GM19238 (cell line): Measurements from ENCODE around the gene ZNF823.
"Not testable (repeated sequence)": the region's sequence is repeated elsewhere in the genome, so short reads cannot be mapped to it uniquely, and the experiment has no call there.

ENCODE experiments used
- DNase-seq: peaks from one replicate; pipeline ENCODE4 v3.0.0; 2011; ENCODE audit warnings: low spot score; ENCODE audit not compliant: insufficient read length

The ZNF823 gene

GRCh38 chr19:11738746-11739620 lies at the start of gene ZNF823:
ZNF823 (minus strand) TSS chr19:11738946; CDS start chr19:11738819, 127 bp downstream.
- peak; percentile 80 for DNase-seq

DNA sequence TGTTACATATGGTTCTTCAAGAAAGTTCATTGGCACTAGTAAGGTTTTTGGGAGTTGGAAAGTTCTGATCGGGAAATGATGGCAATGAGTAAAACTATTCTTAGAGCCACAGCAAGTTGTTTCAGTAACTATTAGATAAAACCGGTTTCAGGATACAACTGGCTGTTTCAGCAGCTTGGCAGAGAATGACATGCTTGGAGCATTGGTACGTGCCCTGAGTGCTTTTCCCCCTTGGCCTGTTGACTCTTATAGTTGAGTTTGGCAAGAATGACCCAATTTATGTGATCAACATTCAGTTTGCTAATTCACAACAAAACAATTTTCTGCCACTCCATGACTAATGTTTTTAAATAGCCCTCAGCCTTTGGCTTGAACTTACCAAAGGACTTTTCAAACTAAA lies 48.8 kb upstream of the ZNF823 start:
- no peak for DNase-seq

DNA sequence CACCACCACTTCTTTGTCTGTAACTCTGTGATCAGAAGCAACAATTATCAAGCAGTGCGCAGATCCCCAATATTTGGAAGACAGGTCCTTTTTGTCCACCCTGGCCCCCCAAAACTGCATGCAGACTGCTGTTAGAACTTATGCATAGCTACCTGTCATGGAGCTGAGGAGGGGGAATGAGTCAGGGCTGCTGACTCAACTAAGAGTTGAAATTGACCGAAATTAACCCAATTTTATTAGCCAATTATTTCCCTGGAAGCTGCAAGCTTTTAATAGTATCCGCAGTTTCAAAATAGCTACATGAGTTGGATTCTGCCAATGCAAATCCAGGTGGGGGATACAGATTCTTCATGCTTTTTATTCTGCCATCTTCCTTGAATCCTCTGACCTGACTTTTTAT lies 45.6 kb upstream of the ZNF823 start:
- no peak for DNase-seq

DNA sequence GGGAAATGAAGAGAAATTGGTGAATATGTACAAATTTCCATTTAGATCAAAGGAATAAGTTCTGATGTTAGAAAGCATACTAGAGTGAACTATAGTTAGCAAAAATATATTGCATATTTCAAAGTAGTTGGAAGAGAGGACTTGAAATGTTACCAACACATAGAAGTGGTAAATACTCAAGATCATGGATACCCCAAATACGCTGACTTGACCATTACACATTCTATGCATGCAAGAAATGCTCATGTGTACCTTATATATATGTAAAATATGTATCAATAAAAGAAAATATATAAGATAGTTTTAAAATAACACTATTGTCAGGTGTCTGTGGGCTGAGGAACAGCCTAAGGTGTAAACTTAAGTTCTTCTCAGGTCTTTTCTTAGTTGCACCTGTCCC lies 45.0 kb upstream of the ZNF823 start:
- no peak for DNase-seq

DNA sequence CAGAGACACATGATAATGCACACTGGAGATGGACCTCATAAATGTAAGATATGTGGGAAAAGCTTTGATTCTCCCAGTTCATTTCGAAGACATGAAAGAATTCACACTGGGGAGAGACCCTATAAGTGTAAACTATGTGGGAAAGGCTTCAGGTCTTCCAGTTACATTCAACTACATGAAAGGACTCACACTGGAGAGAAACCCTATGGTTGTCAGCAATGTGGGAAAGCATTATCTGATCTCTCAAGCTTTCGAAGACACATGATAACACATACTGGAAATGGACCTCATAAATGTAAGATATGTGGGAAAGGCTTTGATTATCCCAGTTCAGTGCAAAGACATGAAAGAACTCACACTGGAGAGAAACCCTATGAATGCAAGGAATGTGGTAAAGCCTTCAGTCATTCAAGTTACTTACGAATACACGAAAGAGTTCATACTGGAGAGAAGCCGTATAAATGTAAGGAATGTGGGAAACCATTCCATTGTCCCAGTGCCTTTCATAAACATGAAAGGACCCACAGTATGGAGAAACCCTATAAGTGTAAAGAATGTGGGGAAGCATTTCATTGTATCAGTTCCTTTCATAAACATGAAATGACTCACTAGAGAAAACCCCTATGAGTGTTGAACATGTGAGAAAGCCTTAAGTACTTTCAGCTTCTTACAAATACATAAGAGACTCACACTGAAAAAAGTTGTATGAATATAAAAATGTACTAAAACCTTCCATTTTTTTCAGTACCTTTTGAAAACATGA lies 42.7 kb upstream of the ZNF823 start:
- no peak for DNase-seq

GRCh38 chr19:11780431-11781020 lies 41.8 kb upstream of the ZNF823 start:
- DNase-seq = no peak

GRCh38 chr19:11776669-11777068 lies 37.9 kb upstream of the ZNF823 start:
- not testable (repeated sequence) for DNase-seq

- not testable (repeated sequence) for DNase-seq
These were observed 32.8 kb upstream of the ZNF823 start for GRCh38 chr19:11771520-11771919.

DNA sequence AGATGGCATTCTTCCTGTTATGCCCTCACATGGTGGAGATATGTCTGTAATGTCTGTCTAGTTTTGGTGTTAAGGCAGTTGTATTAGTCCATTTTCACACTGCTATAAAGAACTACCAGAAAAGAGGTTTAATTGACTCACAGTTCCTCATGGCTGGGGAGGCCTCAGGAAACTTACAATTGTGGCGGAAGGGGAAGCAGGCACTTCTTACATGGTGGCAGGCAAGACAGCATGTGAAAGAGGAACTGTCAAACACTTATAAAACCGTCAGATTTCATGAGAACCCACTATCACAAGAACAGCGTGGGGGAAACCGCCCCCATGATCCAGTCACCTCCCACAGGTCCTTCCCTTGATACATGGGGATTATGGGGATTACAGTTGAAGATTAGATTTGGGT lies 31.2 kb upstream of the ZNF823 start:
- DNase-seq = no peak

- DNase-seq = peak; percentile 40
These were observed 28.9 kb upstream of the ZNF823 start for GRCh38 chr19:11767633-11768133.

- peak; percentile 85 for DNase-seq
These were observed 28.1 kb upstream of the ZNF823 start, which contains the start of gene ZNF441 for GRCh38 chr19:11766597-11767591. ZNF441 (plus strand) TSS chr19:11767000; CDS start chr19:11767194, 194 bp downstream.

DNA sequence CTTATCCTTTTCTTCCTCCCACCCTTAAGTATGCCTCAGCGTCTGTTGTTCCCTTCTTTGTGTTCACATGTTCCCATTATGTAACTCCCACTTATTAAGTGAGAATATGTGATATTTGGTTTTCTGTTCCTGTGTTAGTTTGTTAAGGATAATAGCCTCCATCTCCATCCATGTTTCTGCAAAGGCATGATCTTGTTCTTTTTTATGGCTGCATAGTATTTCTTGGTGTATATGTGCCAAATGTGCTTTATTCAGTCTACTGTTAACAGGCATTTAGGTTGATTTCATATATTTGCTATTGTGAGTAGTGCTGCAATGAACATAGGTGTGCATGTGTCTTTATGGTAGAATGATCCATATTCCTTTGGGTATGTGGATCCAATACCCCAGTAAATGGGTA lies 24.9 kb upstream of the ZNF823 start:
- no peak for DNase-seq

DNA sequence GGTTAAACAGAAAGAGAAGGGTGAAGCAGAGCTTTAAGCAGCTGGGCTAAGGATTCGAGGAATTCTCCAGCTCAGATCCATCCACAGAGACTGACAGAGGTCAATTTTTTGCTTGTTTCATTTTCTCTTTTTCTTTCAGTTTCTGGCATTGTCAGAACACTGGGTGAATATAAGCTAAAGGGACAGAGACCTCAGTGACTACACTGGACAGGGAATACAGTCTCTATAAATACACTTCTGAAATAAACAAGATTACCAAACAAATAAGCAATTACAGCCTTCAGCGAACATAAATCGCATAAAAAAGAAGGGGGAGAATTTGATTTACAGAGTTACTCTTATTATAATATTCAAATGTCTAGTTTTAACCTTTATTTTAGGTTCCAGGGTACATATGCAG lies 24.4 kb upstream of the ZNF823 start:
- DNase-seq = no peak

DNA sequence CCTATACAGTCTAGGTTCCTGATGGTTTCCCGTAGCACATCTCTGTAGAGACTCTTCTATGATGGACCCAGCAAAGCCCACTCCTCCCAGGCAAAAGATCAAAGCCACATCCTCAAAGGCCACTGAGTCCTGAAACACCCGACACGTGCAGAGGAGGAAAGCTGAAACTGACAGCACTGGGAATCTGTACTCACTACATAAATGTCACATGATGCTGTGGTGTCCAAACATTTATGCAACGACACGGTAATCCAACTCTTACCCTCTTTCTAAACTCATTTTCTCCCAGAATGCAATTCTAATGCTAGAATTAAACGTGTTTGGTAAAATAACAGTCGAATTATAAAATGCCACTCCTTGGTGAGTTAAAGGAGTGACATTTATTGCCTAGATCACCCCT lies 21.1 kb upstream of the ZNF823 start:
- DNase-seq = no peak

DNA sequence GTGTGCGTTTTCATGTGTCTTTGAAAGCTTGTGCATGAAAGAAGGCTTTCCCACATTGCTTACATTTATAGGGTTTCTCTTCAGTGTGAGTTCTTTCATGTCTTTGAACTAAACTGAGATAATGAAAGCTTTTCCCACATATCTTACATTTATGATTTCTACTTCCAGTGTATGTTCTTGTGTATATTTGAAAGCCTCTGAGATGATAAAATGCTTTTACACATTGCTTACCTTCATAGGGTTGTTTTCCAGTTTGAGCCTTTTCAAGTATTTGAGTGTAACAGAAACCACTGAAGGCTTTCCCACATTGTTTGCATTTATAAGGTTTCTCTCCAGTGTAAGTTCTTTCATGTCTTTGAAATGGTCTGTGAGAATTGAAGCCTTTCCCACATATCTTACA lies 18.2 kb upstream of the ZNF823 start:
- no peak for DNase-seq

DNA sequence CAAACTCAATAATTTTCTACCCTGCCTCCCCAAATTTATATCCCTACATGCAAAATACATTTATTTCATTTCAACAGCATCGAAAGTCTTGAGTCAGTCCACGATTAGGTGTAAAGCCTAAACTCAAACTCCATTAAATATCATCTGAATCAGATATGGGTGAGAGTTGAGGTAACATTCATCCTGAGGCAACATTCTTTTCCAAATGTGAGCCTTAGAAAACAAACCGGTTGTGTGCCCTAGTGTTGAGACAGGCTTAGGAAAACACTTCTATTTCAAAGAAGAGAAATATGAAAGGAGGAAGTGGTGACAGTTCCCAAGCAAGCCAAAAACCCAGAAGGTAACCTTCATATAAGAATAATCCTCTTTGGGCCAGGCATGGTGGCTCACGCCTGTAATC lies 15.9 kb upstream of the ZNF823 start:
- DNase-seq = no peak

GRCh38 chr19:11752244-11752736 lies 13.5 kb upstream of the ZNF823 start:
- no peak for DNase-seq

- no peak for DNase-seq
These were observed 11.0 kb upstream of the ZNF823 start for GRCh38 chr19:11749751-11750150.

GRCh38 chr19:11747277-11747676 lies 8.5 kb upstream of the ZNF823 start:
- DNase-seq = no peak

DNA sequence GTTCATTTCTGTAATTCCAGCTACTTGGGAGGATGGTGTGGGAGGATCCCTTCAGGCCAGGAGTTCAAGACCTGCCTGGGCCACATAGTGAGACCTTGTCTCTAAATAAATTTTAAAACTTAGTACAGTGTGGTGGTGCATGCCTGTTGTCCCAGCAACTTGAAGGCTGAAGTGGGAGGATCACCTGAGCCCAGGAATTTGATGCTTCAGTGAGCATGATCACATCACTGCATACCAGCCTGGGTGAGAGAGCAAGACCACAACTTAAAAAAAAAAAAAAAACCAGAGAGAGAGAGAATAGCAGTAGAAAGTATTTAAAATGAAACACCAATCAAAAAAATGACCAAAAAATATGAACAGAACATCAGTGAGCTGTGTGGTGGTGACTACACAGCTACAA lies 7.1 kb upstream of the ZNF823 start:
- DNase-seq = no peak
